K562 (cell line): ENCODE data around the gene LIMS2. TPM values are rescaled to one million over a fixed set of nuclear protein-coding genes. Genes with fewer than 3 reads are reported as not detected.

Source experiments
- CUX1 ChIP-seq: fragments of 200-800 bp; sonication (Bioruptor generic); IDR thresholded peaks from 2 replicates; pipeline ENCODE4 v1.6.1; 2016; ENCODE audit warnings: missing genetic modification characterization, missing compliant biosample characterization
- MAZ ChIP-seq, 2 experiments: fragments of 450-650 bp in 1 of 2; sonication (generic) in 1 of 2; formaldehyde crosslinking; IDR thresholded peaks in 1 of 2; conservative IDR thresholded peaks in 1 of 2; 2 replicates each; pipeline versions ENCODE4 v1.4.0 to v1.5.0; 2020; ENCODE audit warnings: mild to moderate bottlenecking in 1 of 2, missing genetic modification reagents in 1 of 2
- MGA ChIP-seq: fragments of 450-650 bp; IDR thresholded peaks from 2 replicates; pipeline ENCODE4 v1.6.1; 2016; ENCODE audit warnings: mild to moderate bottlenecking, moderate library complexity
- NRF1 ChIP-seq, 2 experiments: fragments of 450-650 bp; IDR thresholded peaks in 1 of 2; conservative IDR thresholded peaks in 1 of 2; 2 replicates each; pipeline ENCODE4 v1.6.1; 2014; ENCODE audit warnings: mild to moderate bottlenecking in 2 of 2
- RUNX1 ChIP-seq: sonication (generic); IDR thresholded peaks from 2 replicates; pipeline ENCODE4 v1.6.1; 2016; ENCODE audit warnings: antibody characterized with exemption, low read depth
- SOX6 ChIP-seq: fragments of 450-650 bp; IDR thresholded peaks from 2 replicates; pipeline ENCODE4 v1.6.1; 2014; ENCODE audit warnings: mild to moderate bottlenecking
- STAG1 ChIP-seq: sonication (generic); formaldehyde crosslinking; IDR thresholded peaks from 2 replicates; pipeline ENCODE4 v1.5.0; 2020; ENCODE audit warnings: missing genetic modification reagents, borderline replicate concordance
- TAF9B ChIP-seq: fragments of 450-650 bp; IDR thresholded peaks from 2 replicates; pipeline ENCODE4 v1.6.1; 2018; ENCODE audit warnings: mild to moderate bottlenecking; ENCODE audit not compliant: partially characterized antibody
- USF2 ChIP-seq: sonication (generic); formaldehyde crosslinking; IDR thresholded peaks from 2 replicates; pipeline ENCODE4 v1.5.0; 2020; ENCODE audit warnings: missing genetic modification reagents
- WHSC1 ChIP-seq: IDR thresholded peaks from one replicate; pipeline ENCODE4 v1.6.1; 2012; ENCODE audit warnings: low read length, control low read depth, inconsistent platforms
- polyA plus RNA-seq, 8 experiments: library from polyadenylated mRNA; depleted of rRNA in 4 of 8; stranded (reverse) in 5 of 8; unstranded in 3 of 8; fragments of >200 nt; fragmentation: Nextera tagmentation in 2 of 8; fragmentation: Illumina TruSeq in 1 of 8; extraction: Ambion mirVana in 2 of 8; extraction: Trizol in 1 of 8; gene quantifications; 2 replicates each; pipeline versions ENCODE4 v1.2.1 to v1.2.3, GENCODE V29; 2011 to 2014; ENCODE audit warnings: inconsistent platforms in 1 of 8, missing spikeins in 1 of 8
- total RNA-seq, 7 experiments: library from RNA; depleted of rRNA in 6 of 7; stranded (reverse); fragments of >200 nt in 6 of 7; fragmentation: Illumina TruSeq in 2 of 7; extraction: Trizol in 2 of 7; gene quantifications; 2 replicates each; pipeline versions ENCODE4 v1.2.1 to v1.2.3, GENCODE V29; 2011 to 2021; ENCODE audit warnings: low replicate concordance in 1 of 7

Gene LIMS2
- total and polyA plus RNA-seq, 9 of the 15 experiments (the other 6 are each of a cell fraction or from before 2014, with no cell fraction given) = 0.04 to 0.22 TPM; not detected in 7

- TF ChIP-seq NRF1 (conservative IDR thresholded peaks at IDR 0.05 in 1 of 2, IDR thresholded peaks at IDR 0.05 in 1 of 2) = peak; percentile 79 to 83
- no peak for TF ChIP-seq WHSC1
- TF ChIP-seq MAZ (CRISPR knock-in tag; conservative IDR thresholded peaks at IDR 0.05 in 1 of 2, IDR thresholded peaks at IDR 0.05 in 1 of 2) = no peak
- TF ChIP-seq SOX6 = peak; percentile 72
- peak; percentile 80 for TF ChIP-seq USF2 (CRISPR knock-in tag)
- no peak for TF ChIP-seq RUNX1
- TF ChIP-seq TAF9B = peak; percentile 63
- TF ChIP-seq STAG1 (CRISPR knock-in tag) = no peak
- TF ChIP-seq CUX1 = peak; percentile 66; the same call in 1 of the 2 replicates
- peak; percentile 97 for TF ChIP-seq MGA
Observed at GRCh38 chr2:127700527-127701192, 25.3 kb upstream of the LIMS2 start (continued).
